GM03348 (cell line): ENCODE measurements around the gene DNTT.

Experiments used
- DNase-seq: peaks from one replicate; pipeline ENCODE4 v3.0.0; 2012; ENCODE audit warnings: low spot score

The DNTT gene

DNA sequence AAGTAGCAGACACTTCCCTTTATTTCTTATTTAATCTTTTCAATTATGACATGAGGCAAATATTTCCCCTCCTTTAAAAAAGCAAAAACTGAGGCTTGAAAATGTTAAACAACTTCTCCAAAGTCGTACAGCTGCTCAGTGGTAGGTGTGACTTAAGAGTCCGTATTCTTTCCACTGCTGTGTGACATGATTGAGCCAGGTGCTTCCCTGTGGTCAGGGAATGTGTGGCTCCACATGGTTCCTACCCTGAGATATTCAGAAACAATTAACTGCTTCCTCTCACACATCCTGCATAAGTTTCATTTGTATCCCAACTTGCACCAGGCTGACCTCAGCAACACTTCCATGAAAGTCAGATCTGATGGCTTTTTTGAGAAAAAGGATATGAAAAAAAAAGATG lies 41.0 kb downstream of the DNTT start:
- DNase-seq, result no peak

DNA sequence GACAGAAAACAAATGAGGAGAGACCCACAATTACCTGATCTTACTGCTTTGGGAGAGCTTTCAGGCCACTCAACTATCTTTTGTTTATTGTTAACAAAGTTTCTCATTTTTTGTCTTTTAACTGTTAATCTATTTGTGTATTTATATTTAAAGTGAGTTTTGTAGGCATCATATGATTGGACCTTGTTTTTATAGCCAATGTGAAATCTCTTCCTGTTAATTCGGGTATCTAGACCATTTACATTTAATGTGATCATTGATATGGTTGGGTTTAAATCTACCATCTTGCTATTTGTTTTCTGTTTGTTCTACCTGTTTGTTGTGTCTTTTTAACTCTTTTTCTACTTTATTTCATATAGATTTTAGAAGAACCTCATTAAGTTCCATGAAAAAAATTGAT lies 42.1 kb downstream of the DNTT start:
- no peak for DNase-seq

DNA sequence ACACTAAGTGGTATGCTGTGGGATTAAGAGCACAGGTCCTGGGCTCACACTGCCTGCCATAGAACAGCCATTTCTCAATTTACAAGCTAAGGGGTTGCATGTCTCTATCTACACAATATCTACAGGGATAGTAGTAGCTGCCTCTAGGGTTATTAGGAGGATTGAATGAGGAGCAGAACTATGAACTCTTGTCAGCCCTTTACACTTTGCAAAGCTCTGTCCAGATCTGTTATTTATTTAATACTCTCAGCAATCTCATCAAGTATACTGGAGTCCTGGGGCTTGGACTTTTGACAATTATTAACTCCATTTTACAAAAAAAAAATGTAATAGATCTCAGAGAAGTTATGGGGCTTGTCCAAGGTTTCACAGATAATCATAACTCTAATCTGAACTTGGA lies 47.8 kb downstream of the DNTT start:
- no peak for DNase-seq

DNA sequence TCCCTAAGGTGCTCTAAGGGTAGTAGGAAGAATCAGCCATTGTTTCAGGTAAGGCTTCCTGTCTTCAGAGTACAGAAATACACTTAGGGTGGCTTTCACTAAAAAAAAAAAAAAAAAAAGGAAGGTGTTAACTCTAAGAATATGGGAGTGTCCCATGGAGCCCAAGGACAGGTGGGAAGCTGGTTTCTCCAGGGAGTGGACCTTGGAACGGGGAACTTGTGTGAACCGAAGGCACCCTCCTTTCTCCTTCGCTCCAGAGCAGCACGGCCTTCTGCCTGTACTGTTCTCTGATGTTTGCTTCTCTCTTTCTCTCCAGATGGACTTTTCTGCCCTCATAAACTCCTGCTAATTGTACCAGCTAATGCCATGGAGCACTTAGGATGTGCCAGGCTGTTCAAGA lies 48.3 kb downstream of the DNTT start:
- DNase-seq, result no peak

DNA sequence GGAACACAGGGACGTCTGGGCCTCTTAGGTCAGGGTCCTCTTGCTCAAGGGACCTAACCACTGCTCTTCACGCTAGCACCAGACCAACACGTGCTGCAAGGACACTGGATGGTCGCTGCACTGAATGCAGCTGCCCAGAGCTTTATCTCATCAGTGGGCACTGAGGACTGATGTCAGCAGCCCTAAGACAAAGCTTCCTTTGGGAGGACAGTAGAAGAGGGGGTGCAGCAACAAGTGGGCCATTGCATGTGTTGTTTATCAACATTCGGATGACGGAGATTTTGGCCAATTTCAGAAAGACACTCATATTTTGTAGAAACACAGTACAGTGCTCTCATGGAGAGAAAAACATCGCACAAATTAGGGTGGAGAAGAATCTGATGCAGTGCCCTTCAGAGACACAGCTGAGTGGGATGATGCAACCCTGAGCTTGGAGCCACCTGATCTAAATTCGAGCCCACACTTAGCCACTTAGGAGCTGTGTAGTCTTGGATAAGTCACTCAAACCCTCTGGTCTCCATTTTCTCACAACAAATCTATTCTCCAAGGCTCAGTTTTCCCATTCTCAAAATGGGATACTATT lies 52.9 kb downstream of the DNTT start:
- DNase-seq, result no peak

DNA sequence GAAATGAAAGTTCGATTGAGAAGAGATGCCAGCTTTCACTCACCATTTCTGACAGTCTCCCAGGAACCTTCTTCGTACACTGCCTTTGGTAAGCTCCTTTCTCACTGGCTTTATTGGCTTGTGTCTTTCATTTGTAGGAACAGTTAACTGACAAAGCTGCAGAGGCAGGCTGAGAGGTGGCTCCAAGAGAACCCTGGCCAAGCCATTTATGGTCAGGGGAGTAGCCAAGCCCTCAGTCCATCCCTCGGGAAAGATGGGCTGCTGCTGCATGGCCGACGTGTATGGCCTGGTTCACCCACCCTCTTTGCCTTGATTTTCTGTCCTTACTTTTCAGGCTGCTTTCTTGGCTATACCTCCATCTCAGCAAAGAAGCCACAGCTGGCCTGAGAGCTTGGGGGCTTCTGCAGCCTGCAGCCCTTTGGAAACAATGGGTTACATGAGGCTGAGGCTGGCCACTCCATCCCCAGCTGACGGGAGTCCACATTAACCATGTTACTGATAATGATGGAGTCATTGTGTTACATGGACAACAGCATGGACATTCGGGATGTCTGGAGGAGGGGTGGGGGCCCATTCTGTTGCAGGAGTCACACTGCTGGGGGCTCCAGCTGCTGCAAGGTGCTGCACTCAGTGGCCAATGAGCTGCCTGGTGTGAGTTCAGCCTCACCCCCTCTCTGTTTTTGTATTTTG lies 54.8 kb downstream of the DNTT start, which contains the start of gene OPALIN:
OPALIN (minus strand) TSS at position 152 of the 690 bp plus-strand sequence; CDS start at position 46, 106 bp downstream.
- DNase-seq, result no peak

DNA sequence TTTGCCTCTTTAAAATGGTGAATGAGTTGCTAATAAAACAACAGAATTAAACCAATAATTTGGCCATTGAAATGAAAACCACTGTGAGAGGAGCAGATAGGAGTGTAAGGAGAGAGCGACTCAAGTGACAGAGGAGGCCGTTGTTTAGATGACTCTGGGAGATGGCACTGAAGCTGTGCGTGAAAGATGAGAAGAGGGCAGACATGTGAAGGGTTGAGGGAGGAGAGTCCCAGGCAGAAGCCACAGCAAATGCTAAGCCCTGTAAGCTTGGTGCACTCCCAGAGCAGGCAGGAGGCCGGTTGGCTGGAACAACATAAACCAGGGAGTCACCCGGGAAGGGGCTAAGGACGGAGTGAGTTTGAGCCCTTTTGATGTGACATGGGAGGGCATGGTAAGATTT lies 55.4 kb downstream of the DNTT start:
- DNase-seq, result no peak

DNA sequence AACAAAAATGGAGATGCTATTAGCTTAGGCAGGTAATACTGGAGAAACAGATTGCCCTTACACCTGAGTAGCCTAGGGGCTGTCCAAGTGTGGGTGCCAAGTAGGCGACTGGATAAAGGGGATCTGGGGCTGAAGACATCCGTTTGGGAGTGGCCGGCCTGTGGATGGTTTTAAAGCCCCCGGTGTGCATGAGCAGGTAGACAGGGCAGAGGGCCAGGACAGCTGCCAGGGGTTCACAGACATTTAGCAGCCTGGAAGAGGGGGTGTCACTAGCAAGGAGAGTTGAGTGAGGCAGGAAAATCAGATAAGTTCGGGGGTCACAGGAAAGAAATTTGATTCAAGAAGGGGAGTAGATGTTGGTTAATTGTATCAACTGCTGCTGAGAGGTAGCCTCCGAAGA lies 56.1 kb downstream of the DNTT start:
- DNase-seq, result no peak

DNA sequence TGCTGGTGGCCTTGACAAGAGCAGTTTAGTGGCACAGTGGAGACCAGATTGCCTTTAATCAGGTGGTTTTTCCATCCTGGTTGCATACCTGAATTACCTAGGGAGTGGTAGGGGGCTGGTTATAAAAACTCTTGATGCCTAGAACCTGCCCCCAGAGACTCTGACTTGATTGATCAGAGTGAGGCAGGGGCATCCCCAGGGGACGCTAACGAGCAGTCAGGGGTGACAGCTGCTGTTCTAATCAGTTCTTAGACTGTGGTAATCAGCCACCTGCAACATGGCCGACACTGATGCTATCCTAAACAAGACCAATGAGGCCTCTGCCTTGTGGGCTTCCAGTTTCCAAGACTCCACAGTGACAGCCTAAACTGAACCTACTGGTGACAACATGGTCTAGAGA lies 56.5 kb downstream of the DNTT start:
- no peak for DNase-seq

DNA sequence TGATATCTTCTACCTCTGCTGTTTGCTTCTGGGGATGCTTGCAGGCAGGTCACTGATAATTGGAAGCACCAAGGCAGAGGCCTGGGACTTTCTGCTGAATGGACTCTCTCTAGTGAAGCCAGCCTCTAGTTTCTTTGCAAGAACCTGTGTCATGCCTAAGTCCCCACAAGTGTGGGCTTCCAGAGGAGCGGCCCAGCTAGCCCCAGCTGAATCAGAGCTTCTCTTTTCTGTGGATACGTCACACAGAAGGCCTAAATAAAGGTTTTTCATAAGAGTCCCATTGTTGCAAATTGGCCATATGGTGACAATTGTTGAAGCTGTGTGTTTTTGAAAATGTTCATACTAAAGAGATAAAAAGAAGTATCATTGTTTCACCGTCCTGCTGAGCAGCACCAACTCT lies 61.3 kb downstream of the DNTT start:
- DNase-seq, result no peak

DNA sequence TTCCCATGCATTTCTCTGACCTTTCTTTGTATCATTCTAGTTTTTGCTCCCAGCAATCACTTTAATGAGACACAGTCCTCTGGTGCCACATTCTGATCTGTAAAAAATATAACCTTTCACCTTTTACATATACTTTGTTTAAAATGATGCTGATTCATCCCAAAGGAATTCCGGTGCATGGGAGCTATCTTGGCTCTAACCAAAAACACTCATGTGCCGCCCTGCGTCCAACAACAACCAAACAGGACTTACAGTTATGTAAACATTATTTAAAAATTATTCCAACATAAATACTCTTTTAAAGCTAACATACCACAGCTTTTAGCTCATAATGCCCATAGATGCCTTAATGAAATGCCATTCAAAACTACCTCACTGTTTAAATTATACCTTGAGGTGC lies 62.3 kb downstream of the DNTT start:
- no peak for DNase-seq

DNA sequence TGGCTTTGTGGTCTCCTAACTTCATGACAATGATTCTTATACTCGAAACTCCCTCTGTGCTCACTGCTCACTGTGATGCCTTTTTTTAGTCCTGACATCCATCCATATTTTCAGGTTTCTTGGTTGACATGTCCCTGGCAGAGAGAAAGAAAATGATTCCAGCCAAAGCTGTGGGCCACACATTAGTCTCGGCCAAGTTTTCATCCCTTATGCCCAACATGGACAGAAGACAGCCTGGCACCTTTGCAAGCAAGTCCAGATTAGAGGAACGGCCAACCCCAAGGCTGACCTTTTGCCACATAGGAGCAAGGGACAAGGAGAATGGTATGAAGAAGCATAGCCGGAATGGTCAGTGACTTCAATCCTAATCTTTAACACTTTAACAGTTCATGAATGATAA lies 63.2 kb downstream of the DNTT start:
- DNase-seq, result no peak

DNA sequence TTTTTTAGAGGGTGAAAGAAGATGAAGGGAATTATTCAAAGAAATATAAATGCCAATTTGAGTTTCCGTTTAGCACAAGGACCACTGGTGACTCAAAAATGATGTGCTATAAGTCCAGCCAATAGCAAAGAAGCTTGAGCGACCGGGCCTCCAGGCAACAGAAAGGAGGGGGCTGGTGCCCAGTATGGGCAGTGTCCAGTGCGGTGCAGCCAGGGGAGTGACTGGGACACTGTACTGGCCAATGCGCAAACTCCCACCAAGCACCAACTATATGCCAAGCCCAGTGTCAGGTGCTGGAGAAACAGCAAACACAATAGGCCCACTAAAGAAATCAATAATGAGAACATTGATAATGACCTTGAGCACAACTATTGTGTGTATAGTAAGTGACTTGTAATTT lies 64.7 kb downstream of the DNTT start:
- no peak for DNase-seq

DNA sequence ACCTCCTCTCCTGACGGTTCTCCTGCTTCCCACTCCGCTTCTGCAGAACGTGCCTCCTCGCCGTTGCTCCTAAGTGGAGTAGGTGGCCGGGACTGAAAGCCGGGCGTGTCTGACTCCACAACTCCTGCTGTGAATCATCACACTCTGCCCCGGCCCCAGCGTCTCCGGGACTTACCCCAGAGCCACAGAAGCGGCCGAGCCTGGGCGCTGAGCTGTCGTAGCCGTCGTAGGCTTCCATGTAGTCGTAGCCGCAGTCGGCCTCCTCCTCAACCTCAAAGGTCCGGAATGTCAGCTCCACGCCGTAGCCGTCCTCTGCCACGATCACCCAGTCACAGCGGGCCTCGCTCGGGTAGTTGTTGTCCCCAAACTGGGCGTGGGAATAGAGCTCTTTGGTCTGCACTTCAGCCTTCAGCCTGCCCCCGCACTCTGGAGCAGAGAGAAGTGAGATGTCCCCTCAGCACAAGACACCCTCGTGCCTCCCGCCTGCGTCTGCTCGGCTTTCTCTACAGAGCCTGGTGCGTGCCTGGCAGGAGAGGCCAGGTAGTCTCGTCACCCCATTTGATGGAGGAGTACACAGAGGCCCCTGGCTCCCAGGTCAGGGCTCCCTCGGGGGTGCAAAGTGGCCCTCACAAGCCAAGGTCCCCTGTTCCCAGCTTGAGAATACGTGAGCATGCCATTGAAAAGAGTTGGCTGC lies 65.8 kb downstream of the DNTT start:
- DNase-seq, result no peak

DNA sequence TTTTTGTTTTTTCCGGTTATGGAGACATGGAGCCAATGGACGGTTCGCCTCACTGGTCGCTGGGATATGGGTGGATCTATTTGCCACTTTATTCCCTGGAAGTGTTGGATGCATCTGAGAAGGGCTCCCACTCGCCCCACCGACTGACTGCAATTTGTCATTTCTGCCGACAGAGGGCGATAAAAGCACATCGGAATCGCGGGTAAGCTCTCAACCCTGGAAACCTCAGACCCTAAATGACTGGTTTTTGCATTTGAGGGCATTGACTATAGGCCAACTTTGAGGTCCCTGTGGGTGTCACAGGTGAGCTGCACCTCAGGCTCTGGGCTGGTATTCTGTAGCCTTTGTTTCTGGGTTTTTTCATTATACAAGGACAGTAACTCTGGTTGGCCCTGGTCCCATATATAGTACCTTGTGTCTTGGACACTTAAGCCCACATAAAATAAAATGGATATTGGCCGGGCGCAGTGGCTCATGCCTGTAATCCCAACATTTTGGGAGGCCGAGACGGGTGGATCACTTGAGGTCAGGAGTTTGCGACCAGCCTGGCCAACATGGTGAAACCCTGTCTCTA lies 66.4 kb downstream of the DNTT start:
- DNase-seq, result peak; percentile 85

DNA sequence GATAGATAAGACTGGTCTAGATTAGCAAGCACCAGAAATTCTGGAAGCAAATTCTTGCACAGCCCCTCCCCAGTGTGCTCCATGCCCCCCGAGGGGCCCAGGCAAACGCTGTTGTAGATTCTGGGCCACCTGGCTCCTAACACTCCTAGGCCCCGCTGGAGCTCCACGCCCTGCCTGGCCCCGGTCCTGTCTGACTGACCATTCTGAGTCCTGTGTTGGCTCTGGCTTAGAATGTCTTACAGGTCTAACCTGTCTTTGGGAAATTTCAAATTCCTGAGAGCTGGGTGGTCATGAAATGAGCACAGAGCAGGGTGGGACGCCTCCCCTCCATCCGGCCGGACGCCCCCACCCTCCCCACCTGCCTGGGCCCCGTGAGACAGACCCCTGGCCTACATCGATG lies 67.1 kb downstream of the DNTT start:
- DNase-seq, result no peak

DNA sequence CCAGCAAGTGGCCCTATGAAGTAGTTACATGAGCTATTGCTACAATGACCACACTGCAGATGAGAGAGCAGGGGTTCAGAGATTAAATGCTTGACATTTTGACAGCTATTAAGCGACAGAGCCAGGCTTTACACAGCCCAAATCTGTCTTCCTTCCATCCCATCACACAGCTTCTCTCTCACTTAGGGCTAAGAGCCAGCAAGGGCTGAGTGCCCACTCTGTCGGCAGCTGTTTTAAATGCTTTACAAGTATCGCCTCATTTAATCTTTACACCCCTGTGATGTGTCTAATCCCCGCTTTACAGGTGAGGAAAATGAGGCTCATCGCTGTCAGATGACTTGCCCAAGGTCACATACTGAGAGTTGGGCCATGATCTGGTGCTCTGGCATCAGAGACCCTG lies 69.8 kb downstream of the DNTT start:
- DNase-seq, result no peak

DNA sequence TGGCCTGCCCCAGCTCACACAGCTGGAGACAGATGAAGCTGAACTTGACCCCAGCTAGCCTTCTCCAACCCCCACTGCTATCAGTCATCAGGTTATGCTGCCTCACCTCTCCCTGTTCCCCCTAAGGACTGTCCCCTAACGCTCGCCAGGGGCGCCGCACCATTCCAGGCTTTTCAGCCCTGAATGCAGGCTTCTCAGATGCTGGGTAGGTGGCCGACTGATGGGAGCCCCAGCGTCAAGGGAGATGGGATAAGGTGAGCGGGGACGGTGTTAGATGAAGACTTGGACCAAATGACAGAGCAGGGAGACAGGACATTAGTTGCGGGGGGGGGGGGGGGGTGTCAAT lies 70.4 kb downstream of the DNTT start:
- no peak for DNase-seq

DNA sequence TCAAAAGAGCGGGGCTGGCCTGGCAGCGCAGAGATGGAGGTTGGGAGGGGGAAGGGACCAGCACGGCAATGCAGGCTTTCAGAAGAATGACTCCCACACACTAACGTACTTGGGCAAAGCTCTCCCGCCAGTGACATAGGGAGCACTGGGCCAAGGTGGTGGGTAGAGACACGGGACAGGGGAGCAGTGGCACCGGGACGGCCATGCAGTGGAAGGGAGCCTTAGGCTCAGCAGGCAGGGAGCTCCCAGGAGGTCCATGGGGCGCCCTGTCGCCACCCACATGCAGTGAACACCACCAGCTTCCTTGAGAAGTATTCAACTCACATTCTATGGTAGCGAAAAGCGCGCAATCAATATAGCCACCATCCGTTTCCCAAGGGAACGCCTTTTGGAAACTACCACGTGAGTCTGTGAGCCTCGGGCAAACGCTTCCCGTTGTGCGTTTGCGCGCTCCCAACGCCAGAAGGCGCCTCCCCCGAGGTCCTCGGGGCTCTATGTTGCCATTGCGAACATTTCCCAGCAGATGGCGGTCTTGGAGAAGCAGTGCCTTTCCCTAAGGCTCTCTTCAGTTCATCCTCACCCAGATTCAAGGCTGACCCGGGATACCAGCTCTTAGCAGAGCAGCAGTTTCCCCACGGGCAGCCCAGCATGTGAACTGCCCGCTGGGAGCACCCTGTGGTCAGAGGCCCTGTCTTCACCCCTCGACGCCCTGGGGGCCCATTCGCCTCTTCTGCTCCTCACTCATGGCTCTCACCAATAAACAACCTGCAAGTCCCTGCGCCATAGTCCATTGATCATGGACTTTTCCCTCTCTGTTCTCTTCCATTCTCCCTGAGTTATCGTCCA lies 71.0 kb downstream of the DNTT start:
- DNase-seq, result peak; percentile 97

DNA sequence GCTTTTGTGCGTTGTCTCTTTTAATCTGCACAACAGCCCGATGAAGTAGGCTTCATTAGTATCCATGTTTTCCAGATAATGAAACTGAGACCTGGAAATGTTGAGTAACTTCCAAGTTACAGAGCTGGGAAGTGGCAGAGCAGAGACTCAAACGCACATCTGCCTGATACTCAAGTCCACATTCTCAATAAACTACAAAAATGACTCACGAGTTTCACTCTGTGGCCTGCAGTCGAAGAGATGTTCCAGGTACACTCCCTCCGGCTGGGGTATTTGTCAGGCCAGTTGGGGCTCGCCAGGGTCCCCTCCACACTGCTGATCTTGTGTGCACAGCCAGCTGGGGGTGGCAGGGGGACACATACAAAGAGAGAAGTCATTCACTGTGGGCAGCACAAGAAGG lies 72.2 kb downstream of the DNTT start:
- no peak for DNase-seq

DNA sequence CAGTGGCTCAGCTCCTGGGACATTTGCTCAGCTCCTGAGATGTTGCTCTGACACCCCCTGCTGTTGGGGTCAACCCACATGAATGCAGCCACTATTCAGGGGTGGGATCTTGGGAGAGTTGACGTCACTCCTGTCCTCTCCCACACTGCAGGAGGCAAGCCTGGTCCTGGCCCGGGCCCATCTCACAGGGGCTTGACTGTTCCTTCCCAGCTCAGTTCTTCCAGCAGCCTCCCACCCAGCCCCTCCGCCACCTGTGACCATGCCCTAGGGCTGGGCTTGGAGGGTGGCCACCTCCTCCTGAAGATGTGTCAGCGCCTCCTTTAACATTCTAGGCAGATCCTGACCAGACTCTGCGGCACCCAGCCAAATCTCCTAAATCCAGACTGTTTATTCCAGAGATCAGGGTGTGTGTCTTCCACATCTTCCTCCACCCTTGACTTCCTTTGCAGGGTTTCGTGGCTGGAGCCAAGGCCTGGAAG lies 73.6 kb downstream of the DNTT start:
- peak; percentile 66 for DNase-seq

DNA sequence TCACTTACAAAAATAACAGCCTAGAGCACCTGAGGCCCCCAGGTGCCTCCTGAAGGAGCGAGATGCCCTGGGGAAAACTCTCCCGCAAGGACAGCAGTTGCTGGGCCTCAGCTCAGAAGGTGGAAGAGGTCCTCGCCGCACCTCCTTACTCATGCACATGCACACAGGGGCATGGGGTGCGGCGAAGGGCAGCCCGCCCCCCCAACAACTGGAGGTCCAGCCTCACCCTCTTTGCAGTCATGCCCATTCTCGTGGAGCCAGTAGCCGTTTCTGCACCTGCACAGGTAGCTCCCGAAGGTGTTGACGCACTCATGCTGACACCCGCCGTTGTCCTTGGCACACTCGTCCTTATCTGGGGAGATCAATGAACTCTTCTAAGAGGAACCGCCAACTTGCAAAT lies 74.5 kb downstream of the DNTT start:
- no peak for DNase-seq
